Posterior cingulate gyrus (tissue), 11 donors: ENCODE results near the gene ARHGAP22.

Experiments used
- DNase-seq, 10 donors: peaks; one replicate each; pipeline versions ENCODE4 v3.0.0 to v3.0.0-alpha.2; 2020 to 2021; ENCODE audit warnings: mixed read lengths in 3 of 10
- intact Hi-C: fragments of 100-400 bp; cut with DNase I; formaldehyde crosslinking; loops from one replicate; pipeline ENCODE4 v1.15.1; 2023

Gene ARHGAP22

DNA sequence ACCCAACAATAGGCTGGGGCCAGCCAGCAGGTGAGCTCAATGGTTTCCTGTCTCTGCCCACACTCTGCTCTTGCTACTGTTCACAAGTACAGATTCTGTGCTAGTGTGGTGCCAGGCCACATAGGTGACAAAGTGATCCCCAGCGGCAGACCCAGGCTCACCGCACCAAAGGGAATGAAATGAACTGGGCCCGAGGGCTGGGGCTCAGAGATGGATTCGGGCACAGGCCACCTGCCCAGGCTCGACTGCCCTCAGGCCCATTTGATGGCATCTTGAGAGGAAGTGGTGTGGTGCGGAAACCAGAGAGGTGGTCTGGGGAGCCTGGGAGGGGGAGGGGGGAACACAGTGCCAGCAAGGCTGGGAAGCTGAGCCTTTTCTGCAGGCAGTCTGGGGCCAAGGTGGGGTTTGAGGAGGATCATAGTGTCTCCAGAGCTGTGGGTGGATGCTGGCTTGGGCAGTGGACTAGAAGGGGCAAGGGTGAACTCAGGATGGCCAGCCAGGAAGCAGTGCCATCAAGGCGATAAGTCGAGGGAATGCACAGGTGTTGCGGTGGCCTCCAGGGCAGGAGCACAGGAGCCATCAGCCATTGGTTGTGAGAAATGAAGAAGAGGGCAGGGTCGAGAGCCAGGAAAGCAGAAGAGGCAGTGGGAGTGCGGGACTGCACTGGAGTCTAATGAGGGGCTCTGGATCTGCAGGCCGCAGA, 85.2 kb downstream of the ARHGAP22 start:
- intact Hi-C loops: no loop called here
- no peak for DNase-seq

DNA sequence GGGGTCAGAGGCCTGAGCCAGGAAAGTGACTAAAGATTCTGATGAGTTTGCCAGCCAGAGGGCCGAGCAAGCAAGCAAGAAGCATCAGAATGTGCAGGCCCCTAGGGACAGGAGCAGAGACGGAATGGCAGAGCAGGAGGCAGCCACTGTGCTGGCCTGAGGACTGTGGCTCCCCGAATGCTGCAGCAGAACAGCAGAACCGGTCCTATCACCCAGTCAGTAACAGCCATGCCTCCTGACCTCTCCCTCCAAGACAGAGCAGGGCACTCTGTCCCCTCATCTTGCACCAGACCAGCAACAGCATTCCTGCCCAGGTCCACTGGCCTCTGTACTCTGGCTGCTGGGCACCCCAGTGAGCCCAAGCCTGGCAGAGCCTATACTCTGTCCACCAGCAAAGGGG, 85.9 kb downstream of the ARHGAP22 start:
- intact Hi-C loops: no loop called here
- DNase-seq: no peak

DNA sequence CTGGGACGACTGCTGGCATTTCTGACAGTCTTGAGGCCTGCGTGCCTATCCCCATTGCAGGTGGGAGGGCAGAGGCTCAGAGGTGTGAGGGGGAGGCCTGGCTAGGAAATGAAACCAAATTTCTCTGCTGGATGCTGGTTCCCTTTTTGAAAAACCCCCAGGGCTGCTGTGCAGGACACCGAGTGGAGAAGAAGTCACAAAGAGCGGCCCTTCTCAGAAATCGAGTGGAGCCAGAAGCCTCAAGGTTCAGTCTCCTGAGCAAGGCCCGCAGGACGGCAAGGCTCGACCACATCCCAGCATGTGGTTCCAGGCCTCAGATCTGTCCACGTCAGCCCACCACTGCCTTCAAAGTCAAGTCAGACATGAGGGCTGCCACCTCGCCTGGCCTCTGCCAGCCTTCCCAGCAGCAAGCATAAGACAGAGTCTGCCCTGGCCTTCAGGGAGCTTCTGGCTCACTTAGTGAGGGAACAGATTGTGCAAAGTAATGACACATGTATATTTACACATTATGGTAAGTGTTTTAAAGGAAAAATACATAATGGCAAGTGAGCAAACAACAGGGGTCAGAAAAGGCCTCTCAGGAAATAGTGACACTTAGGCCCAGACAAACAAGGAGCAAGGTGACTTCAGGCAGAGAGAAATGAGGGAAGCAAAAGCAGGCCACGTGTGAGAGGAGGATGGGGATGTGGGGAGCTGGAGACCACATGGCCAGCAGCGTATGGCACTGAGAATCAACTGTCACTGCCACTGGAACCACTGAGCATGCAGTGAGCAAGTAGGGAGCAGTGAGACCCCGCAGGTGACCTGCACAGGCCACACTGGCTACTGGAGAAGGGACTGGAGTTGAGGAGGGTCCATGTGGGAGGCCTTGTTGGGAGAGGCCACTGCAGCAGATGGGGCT, 86.7 kb downstream of the ARHGAP22 start:
- peak in 1 of 10 donors; percentile 84 for DNase-seq
- intact Hi-C loops: no loop called here

DNA sequence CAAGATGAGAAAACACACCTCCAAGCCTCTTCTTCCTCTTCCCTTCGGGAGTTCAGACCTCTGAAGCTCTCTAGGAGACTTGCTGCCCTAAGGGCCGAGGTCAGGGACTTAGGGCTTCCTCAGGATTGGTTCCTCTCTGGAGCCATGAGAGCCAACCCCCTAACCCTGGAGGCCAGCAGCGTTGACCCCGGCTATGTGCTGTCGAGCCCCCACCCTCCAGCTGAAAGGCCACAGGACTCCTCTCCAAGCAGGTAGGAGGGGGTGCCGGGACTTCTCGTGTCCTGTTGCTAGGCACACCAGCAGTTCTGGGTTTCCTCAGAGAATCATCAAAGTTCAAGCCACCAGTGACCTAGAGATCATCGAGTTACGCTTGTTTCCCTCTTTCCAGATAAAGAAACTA, 87.4 kb downstream of the ARHGAP22 start:
- intact Hi-C loops: no loop called here
- DNase-seq: no peak

DNA sequence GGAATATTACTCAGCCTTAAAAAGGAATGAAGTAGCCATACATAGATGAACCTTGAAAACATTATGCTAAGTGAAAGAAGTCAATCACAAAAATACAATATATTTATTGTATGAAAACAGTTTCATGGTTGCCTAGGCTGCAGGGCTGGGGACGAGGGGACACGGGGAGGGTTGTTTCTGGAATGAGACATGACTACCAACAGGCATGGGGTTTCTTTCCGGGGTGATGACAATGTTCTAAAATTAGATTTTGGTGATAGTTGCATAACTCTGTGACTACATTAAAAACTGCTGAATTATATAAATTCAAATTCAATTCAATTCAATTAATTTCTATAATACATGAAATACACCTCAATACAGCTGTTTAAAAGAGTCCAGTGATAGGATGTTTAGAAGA, 88.0 kb downstream of the ARHGAP22 start:
- intact Hi-C loops: no loop called here
- peak in 1 of 10 donors; percentile 7 for DNase-seq

DNA sequence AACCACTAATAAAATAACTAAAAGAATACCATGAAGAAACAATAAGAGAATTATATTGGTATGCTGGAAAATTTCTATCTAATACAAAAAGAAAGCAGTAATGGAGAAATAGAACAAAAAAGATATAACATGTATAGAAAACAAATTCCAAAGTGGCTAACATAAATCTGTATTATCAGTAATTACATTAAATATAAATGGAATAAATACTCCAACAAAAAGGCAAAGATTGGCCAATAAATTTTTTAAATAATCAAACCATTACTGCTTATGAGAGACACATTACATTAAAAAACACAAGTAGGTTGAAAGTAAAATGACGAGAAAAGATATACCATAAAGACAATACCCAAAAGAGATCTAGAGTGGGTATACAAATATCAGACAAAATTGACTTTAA, 90.0 kb downstream of the ARHGAP22 start:
- intact Hi-C loops: no loop called here
- DNase-seq: no peak

DNA sequence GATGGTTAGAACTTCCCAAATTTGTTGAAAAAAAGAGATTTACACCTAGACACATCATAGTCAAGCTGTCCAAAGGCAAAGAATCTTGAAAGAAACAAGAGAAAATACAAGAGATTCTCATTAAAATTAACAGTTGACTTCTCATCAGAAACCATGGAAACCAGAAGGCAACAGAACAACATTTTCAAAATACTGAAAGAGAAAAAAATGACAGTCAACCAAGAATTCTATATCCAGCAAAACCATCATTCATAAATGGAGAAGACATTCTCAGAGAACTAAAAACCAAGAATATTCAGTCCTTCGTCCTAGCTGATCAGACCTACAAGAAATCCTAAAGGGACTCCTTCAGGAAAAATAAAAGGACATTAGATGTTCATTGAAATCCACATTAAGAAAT, 90.6 kb downstream of the ARHGAP22 start:
- no peak for DNase-seq
- intact Hi-C loops: no loop called here

DNA sequence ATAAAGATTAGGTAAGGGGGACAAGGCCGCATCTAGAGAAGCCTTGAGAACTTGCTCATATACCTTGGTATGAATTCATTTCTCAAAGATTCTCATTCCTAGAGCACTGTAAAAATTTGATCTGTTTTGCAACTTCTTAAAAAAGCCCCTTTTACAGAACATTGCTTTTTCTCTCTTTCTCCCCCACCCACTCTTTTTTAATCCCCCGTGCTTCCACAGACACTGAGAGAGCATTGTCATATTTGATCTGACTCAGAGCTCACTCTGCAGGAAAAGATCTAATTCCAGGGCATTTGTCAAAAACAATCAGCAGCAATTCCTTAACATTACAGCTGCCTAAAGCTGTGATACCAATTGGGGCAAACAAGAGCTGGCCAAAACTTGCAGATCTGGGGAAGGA, 92.0 kb downstream of the ARHGAP22 start:
- no peak for DNase-seq
- intact Hi-C loops: no loop called here

DNA sequence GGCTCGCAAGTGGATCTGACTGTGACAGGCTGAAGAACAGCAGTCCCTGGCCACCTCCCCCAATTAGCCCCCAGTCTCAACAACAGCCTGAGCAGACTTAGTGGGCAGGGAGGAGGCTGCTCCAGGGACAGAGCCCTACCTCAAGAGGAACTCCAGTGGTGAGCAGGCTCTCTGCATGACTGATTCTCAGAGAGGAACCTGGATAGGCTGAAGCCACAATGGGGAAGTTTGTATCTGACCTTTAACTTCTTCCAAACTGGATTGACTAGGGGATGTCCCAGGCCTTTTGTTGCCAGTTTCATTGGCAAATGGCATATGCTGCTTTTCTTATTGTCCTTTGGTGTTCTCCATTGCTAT, 93.0 kb downstream of the ARHGAP22 start:
- DNase-seq: no peak

DNA sequence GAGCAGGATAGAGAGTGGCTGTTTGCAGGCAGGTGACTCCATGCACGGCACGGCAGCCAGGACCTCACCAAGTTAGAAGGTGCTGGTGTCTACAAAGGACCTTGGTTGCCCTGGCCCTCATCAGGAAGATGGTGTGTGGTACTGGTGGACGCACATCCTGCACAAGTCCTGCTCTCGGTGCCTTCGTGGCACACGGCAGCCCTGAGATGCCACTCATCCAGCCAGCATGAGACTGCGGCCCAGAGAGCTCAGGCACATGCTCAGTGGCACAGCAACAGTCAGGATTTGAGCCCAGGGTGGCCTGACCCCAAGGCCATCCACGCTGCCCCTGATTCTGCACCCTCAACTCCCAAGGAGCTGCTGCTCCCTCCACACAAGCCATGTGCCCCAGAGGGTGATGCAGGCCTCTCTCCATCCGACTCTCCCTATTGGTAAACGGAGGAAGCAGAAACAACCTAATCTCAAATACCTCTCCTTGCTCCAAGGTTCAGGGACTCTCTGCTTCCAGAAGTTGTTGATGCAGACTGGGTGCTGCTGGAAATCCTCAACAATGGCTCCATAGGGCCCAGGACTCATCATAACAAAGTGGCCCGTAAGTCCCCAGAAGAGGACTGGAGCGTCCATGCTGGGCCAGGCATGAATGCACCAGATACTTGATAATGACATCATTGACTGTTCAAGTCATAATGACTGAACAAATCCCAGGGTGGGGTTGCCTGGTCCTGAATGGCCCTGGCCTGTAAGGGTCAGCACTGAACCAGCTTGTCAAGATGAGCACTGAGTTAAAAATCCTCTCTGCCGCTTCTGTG, 93.6 kb downstream of the ARHGAP22 start:
- intact Hi-C loops: no loop called here
- peak in 1 of 10 donors; percentile 55 for DNase-seq

More for the DNA sequence above, 93.0 kb downstream of the ARHGAP22 start:
- intact Hi-C loops: no loop called here

DNA sequence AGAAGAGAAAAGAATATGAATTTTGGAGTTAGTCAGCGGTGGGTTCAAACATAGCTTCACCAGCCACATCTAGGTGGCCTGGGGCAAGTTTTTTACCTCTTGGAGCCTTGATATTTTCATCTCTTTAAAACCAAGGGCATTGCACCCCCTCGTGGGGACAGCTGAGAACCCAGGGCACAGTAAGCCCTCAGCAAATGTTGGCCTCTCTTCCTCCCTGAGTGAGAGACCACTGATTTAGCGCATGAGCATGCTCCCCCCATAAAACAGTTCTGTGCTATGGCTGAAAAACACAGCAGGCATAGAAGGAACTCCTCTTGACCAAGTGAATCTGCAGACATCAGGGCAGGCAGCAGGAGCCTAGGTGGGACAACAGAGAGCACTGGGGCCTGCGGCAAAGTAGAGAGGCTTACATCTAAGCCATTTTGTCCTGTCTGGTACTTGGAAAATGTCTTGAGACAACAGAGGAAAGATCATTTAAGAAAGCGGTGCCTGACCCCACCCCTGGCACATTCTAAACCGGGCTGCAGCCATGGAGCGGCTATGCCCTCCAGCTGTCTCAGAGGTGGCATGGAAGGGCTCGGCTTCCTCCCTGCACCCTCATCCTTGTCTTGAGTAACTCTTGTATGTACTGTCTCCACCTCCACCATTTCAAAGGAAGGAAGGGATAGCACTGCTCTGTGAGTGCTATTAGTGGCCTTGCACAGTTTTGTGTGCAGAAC, 94.7 kb downstream of the ARHGAP22 start:
- intact Hi-C loops: loop anchor here (5.0 kb wide), 1 partner anchor 148 kb away; no protein-coding TSS in a partner anchor
- DNase-seq: no peak

DNA sequence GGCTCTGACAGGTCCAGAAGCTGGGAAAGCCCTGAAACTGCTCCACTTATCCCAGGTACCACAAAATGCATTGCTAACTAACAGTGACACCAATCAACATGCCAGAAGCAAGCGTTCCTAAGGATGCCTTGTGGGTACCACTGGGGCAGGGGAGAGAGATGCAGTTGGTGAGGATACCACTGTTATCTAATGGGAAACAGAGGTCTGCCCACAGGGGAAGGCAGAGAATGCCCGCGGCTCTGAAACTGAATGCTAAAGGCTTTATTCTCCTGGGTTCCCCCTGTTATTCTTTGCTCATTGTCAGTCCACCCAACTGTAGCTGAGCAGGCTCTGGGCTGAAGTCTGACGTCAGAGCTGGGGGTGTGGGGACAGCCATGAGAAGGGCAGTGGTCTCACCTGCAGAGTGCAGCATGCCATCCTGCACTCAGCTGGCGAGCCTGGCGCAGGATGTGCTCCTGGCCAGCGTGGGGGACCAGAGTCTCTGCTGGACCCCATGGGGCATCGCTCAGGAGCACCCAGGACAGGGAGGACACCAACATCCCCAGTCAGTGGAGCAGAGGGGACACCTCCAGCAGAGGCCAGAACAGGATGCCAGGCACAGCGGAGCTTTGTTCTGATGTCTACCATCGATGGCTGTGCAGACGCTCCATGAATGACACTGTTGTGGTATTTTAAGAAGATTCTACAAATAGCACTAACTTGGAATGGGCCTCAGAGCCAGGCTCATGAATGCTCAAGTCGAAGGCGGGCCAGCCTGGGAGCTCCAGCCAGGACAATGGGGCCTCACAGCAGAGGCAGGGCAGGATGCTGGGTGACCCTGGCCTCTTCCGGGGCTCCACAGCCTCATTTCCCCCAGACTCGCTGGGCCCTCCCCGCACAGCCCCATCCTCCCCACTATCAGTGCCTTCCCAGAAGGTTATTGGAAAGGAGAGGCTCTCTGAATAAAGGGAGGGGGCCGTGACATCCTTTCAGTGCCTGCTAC, 95.8 kb downstream of the ARHGAP22 start:
- peak in 2 of 10 donors; percentile 36 to 59 for DNase-seq
- intact Hi-C loops: loop anchor here (5.0 kb wide), 1 partner anchor 147 kb away; no protein-coding TSS in a partner anchor

DNA sequence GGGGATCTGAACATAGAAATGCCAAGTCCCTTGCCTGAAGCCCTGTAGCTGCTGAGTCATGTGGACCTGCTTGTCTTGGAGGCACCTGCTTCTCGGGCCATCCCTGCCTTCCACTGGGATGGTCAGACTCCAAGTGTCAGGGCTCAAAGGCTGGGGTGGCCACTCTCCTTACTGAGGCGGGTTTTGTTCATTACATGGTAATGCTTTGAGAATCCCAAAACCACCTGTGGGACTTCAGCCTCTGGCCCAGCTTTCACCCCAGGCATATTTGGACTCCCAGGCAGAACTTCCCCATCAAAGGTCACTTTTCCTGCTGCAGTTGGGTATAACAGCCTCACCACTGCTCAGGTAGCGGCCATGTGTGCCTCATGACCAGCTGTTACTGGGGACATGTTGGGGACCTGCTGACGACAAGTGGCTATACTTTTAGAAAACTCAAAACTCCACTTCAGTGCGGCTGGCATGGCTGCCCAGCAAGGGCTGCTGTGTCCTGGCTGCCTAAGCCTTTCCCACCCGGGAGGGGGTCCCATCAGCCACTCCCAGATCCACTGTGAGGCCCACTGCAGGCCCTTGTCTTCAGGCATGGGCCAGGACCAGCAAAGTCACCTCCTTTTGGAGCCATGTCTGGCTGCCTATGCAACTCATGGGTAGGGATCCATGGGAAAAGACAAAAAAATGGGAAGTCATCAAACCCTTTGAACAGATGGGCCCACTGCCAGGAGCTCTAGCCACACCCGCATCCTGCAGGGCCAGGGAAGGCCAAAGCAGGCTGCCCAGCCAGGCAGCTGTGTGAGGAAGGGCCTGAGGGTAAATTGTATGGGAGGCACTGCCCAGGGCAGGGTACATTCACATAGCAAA, 96.7 kb downstream of the ARHGAP22 start:
- DNase-seq: no peak
- intact Hi-C loops: loop anchor here (5.0 kb wide), 1 partner anchor 146 kb away; no protein-coding TSS in a partner anchor

DNA sequence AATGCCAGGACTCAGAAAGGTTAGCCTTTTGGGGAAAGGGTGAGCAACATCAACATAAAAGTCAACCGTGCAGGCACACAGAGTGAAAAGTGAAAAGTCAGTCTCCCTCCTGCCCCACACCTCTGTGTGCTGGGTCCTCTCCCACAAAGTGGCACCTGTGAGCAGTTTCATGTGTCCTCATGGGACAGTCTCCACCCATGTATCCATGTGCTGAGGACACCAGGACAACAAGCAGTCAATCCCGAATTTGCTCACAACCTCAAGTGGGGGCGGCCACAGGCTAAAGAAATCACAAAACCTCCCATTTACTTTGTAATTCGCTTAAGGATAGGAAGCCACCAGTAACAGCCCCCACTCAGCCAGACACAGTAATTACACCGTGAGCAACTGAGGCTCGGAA, 97.4 kb downstream of the ARHGAP22 start:
- no peak for DNase-seq
- intact Hi-C loops: loop anchor here (5.0 kb wide), 1 partner anchor 145 kb away; no protein-coding TSS in a partner anchor

DNA sequence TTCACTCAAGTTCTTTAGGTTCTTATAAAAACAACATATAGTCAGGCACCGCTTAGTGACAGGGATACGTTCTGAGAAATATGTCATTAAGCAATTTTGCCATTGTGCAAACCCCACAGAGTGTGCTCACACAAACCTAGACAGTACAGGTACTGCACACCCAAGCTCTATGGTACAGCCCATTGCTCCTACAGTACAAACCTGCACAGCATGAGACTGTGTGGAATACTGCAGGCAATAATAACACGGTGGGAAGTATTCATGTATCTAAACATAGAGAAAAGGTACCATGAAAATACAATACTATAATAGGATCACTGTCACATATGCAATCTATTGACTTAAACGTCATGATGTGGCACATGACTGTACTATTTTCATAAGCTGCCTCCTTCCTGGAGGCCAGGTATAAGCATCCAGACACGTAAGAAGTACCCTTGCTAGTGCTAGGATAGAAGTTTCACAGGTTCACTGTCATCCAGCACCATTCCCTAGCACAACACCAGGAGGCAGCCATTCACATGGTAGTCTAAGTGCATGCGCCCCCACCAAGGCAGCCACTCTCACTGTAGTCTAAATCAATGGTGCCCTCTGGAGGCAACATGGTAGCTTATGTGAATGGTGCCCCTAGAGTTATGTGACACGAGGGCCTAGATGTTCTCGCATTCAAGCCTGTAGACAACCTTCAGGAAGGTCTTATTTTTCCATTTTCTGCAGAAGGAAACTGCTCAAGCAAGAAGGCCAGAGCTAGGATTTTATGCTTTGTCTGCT, 98.5 kb downstream of the ARHGAP22 start:
- intact Hi-C loops: loop anchor here (5.0 kb wide), 1 partner anchor 144 kb away; no protein-coding TSS in a partner anchor
- DNase-seq: no peak

DNA sequence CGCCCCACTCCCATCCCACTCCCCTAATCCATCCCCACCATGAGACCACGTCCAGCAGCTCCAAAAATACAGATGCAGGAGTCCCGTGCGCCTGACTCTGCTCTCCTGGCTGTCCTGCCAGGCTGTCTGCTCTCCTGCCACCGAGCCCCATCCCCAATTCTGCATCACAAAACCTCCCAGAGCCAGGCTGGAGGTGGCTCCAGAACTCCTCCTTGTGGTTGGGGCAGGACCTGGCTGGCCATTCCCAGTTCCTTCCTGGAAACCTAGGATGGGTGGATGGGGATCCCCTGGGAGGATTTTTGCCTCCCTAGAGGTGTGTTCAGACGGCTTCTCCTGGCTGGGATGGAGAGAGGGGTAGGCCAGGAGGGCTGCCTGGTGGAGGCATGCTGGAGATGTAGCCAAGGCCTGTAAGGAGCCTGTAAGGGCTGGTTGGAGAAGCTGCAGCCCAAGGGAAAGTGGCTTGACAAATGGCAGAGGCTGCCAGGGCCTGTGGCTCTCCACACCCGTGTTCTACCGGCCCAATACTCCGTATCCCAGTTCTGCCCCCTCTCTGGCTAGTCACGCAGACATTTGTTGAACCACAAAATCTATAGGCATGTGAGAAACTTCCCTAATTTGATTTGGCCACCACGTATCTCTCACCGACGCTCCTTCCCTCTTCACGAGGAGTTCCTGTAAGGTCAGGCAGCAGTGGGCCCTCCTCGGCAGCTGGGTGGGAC, 99.3 kb downstream of the ARHGAP22 start:
- intact Hi-C loops: loop anchor here (5.0 kb wide), 1 partner anchor 143 kb away; no protein-coding TSS in a partner anchor
- DNase-seq: no peak
